ENCODE results near the gene DIPK1B. TPM values are rescaled to one million over a fixed set of nuclear protein-coding genes. Genes with fewer than 3 reads are reported as not detected.

The DIPK1B gene
- total RNA-seq, 1 experiment from 2014 or later, result 40.4 TPM

DNA sequence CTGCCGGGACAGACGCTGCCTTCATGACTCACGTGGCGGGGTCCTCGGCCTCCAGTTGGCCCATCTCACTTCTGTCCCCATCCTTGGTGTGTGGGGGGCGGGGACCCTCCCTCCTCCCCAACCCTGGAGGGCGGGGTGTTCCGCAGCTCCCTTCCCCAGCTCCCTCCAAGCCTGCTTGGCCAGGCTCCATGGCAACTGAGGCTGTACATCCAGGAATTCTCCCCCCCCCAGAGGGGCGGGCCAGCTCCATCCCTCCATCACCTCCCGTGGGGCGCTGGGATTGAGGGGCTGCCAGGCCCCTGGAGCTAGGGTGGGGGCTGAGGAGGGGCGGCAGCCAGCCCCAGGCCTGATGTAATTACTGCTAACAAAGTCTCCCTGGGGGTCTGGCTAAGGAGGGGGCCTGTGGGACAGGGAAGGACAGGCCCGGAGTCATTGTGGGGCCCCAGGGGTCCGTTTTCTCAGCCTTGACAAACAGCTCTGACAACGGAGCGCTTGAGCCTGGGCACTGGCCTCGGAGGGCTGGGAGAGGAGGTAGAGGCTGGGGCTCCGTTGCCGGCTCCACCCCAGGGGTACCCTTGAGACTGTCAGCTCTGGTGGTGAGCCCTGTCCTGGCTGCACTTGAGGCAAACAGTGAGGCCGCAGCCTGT, 8.0 kb downstream of the DIPK1B start:
- Mint-ChIP-seq H3K4me1 (ENCODE audit: low read depth, unreplicated experiment) (peaks cover 6% of the 10 kb centered on the region), H3K9me3 (ENCODE audit: unreplicated experiment) (no peaks in the 10 kb centered on the region), H3K27me3 (ENCODE audit: insufficient read depth, unreplicated experiment) (no peaks in the 10 kb centered on the region), H3K4me3 (ENCODE audit: unreplicated experiment) (no peak overlapping the region), H3K27ac (ENCODE audit: unreplicated experiment) (peak overlapping the region; percentile 55), H3K36me3 (ENCODE audit: insufficient read depth, unreplicated experiment) (peaks cover 61% of the 10 kb centered on the region)
- no peak overlapping the region for H3K4me3 ChIP-seq (ENCODE audit: low read depth, low read length)
- no peaks in the 10 kb centered on the region for H3K27me3 ChIP-seq (replicated peaks; ENCODE audit: control insufficient read depth, insufficient read depth, low read length)
- intact Hi-C loops (cut with micrococcal nuclease; ENCODE audit: unreplicated experiment), result no loop called here
- no peak for DNase-seq
- ChIA-PET POLR2A (no interaction called here), CTCF (no interaction called here)
- TF ChIP-seq, protein P1, sequence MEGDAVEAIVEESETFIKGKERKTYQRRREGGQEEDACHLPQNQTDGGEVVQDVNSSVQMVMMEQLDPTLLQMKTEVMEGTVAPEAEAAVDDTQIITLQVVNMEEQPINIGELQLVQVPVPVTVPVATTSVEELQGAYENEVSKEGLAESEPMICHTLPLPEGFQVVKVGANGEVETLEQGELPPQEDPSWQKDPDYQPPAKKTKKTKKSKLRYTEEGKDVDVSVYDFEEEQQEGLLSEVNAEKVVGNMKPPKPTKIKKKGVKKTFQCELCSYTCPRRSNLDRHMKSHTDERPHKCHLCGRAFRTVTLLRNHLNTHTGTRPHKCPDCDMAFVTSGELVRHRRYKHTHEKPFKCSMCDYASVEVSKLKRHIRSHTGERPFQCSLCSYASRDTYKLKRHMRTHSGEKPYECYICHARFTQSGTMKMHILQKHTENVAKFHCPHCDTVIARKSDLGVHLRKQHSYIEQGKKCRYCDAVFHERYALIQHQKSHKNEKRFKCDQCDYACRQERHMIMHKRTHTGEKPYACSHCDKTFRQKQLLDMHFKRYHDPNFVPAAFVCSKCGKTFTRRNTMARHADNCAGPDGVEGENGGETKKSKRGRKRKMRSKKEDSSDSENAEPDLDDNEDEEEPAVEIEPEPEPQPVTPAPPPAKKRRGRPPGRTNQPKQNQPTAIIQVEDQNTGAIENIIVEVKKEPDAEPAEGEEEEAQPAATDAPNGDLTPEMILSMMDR (IDR thresholded peaks at IDR 0.05; ENCODE audit: insufficient read depth in 1 of 2, low read depth in 1 of 2, low read length in 1 of 2, severe bottlenecking in 1 of 2, unreplicated experiment in 1 of 2), result no peak
- BruUV-seq (replicated peaks), result no TSS peak
- no peaks in the 10 kb centered on the region for H3K9me3 ChIP-seq
- peaks cover 1% of the 10 kb centered on the region for H3K4me1 ChIP-seq
- H3K36me3 ChIP-seq (ENCODE audit: control insufficient read depth, insufficient read depth, low read length), result peaks cover 6% of the 10 kb centered on the region

DNA sequence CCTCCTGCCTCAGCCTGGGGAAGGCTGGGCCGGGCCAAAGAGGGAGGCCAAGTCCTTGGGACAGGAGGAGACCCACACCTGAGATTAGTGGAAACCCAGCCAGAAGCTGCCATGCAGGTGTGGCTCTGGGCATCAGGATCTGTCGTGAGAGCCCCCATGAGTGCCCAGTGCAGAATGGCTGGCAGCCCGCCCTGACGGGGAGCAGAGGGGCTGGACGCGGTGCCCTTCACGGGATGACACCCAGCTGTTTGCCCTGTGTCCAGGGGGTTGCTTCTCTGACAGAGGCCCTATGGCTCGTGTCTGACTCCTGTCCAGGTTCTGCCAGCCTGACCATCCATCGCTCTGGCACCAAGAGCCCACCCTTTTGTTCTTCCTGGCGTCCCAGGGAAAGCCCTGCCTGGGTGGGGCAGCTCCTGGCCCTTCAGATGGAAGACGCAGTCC, 8.5 kb downstream of the DIPK1B start:
- Mint-ChIP-seq H3K36me3 (ENCODE audit: insufficient read depth, unreplicated experiment) (peaks cover 67% of the 10 kb centered on the region), H3K4me3 (ENCODE audit: unreplicated experiment) (no peak overlapping the region), H3K4me1 (ENCODE audit: low read depth, unreplicated experiment) (peaks cover 3% of the 10 kb centered on the region), H3K9me3 (ENCODE audit: unreplicated experiment) (no peaks in the 10 kb centered on the region), H3K27me3 (ENCODE audit: insufficient read depth, unreplicated experiment) (no peaks in the 10 kb centered on the region), H3K27ac (ENCODE audit: unreplicated experiment) (peak overlapping the region; percentile 55)
- TF ChIP-seq, protein P1 (IDR thresholded peaks at IDR 0.05; ENCODE audit: insufficient read depth in 1 of 2, low read depth in 1 of 2, low read length in 1 of 2, severe bottlenecking in 1 of 2, unreplicated experiment in 1 of 2), result no peak
- peaks cover 9% of the 10 kb centered on the region for H3K36me3 ChIP-seq (ENCODE audit: control insufficient read depth, insufficient read depth, low read length)
- no peak for DNase-seq
- CTCF ChIA-PET, result interaction anchor here (0.6 kb wide), 1 partner anchor 67 kb away, joined by 6 read pairs; no protein-coding TSS in a partner anchor
- no peaks in the 10 kb centered on the region for H3K9me3 ChIP-seq
- intact Hi-C loops (cut with micrococcal nuclease; ENCODE audit: unreplicated experiment), result no loop called here
- POLR2A ChIA-PET, result no interaction called here
- no TSS peak for BruUV-seq (replicated peaks)
- H3K4me1 ChIP-seq, result peaks cover 7% of the 10 kb centered on the region
- no peaks in the 10 kb centered on the region for H3K27me3 ChIP-seq (replicated peaks; ENCODE audit: control insufficient read depth, insufficient read depth, low read length)
- no peak overlapping the region for H3K4me3 ChIP-seq (ENCODE audit: low read depth, low read length)

DNA sequence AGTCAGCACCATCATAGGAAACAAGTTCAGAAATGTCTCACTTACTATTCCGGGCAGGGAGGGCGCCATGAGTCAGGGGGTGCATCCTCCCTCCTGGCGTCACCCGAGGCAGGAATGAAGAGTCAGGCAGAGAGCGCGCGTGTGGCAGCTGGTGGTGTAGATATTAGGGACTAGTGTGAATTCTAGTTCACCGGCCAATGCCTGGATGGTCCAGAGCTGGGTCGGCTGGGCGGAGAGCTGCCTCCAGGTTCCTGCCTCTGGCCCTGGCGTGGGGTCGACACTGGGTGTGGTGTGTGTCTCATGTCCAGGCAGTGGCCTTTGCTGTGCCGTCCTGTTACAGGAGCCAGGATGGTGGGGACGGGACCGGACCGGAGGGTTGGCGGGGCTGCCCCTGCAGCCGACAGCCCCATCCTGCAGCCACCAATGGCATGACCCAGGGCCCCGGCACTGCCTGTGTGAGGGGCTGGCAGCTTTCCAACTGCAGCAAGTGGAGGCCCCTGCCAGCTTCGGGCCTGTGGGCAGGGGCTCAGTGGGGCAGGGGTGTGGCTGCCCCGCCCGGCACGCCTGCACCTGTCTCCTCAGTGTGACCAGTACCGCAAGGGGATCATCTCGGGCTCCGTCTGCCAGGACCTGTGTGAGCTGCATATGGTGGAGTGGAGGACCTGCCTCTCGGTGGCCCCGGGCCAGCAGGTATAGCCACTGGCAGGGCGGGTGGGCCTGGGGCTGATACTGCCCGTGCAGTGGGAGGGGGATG, 9.1 kb downstream of the DIPK1B start:
- ChIA-PET POLR2A (no interaction called here), CTCF (interaction anchor here (0.6 kb wide), 1 partner anchor 67 kb away, joined by 6 read pairs; no protein-coding TSS in a partner anchor)
- intact Hi-C loops (cut with micrococcal nuclease; ENCODE audit: unreplicated experiment), result no loop called here
- H3K4me1 ChIP-seq, result peaks cover 13% of the 10 kb centered on the region
- no peak overlapping the region for H3K4me3 ChIP-seq (ENCODE audit: low read depth, low read length)
- Mint-ChIP-seq H3K4me3 (ENCODE audit: unreplicated experiment) (no peak overlapping the region), H3K4me1 (ENCODE audit: low read depth, unreplicated experiment) (peaks cover 3% of the 10 kb centered on the region), H3K27me3 (ENCODE audit: insufficient read depth, unreplicated experiment) (no peaks in the 10 kb centered on the region), H3K27ac (ENCODE audit: unreplicated experiment) (peak overlapping the region; percentile 21), H3K9me3 (ENCODE audit: unreplicated experiment) (no peaks in the 10 kb centered on the region), H3K36me3 (ENCODE audit: insufficient read depth, unreplicated experiment) (peaks cover 73% of the 10 kb centered on the region)
- BruUV-seq (replicated peaks), result no TSS peak
- H3K9me3 ChIP-seq, result no peaks in the 10 kb centered on the region
- peaks cover 13% of the 10 kb centered on the region for H3K36me3 ChIP-seq (ENCODE audit: control insufficient read depth, insufficient read depth, low read length)
- TF ChIP-seq, protein P1 (IDR thresholded peaks at IDR 0.05; ENCODE audit: insufficient read depth in 1 of 2, low read depth in 1 of 2, low read length in 1 of 2, severe bottlenecking in 1 of 2, unreplicated experiment in 1 of 2), result no peak
- H3K27me3 ChIP-seq (replicated peaks; ENCODE audit: control insufficient read depth, insufficient read depth, low read length), result no peaks in the 10 kb centered on the region
- no peak for DNase-seq
